22Rv1 (cell line): ENCODE data around the gene CENPH.
"Not testable (repeated sequence)": the region's sequence is repeated elsewhere in the genome, so short reads cannot be mapped to it uniquely, and the experiment has no call there.

Experiments
- H3K27ac ChIP-seq: fragments of 450-650 bp; 2 replicates; pipeline ENCODE4 v1.5.1; 2017
- ZFX ChIP-seq: fragments of 450-650 bp; IDR thresholded peaks from 2 replicates; pipeline ENCODE4 v1.6.1; 2017; ENCODE audit warnings: antibody characterized with exemption, borderline replicate concordance
- TF ChIP-seq, protein P1 (sequence below): fragments of 450-650 bp; IDR thresholded peaks from 2 replicates; pipeline ENCODE4 v1.5.1; 2017; ENCODE audit warnings: mild to moderate bottlenecking

CENPH gene

DNA sequence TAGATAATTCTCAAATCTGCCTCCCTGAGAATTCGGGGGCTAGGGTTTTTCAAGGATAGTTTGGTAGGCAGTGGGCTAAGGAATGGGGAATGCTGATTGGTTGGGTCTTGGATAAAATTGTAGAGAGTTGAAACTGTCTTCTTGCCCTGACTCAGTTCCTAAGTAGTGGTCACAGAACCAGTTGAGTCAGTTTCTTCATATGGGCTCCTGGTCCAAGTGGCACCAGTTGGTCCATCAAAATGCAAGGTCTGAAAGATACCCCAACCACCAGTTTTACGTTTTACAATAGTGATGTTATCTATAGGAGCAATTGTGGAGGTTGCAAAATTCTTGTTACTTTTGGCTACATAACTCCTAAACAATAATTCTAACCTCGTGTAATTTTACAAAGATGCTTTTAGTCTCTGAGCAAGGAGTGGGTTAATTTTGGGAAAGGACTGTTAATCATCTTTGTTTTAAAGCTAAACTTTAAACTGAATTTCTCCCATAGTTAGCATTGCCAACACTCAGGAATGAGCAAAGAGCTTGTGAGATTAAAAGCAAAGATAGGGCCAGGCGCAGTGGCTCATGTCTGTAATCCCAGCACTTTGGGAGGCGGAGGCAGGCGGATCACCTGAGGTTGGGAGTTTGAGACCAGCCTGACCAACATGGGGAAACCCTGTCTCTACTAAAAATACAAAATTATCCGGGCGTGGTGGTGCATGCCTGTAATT, 53.0 kb downstream of the CENPH start:
- no peak overlapping the region for H3K27ac ChIP-seq

DNA sequence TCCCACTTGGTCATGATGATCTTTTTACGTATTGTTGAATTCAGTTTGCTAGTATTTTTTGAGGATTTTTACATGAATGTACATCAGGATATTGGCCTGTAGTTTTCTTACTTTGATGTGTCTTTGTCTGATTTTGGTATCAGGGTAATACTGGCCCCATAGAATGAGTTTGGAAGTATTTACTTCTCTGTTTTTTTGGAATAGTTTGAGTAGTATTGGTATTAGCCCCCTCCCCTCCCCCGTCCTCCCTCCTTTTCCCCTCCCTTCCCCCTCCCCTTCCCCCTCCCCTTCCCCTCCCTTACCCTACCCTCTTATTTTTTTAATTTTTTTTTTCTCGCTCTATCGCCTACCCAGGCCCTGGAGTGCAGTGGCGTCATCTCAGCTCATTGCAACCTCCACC, 55.6 kb downstream of the CENPH start:
- TF ChIP-seq ZFX, result no peak
- TF ChIP-seq, protein P1, sequence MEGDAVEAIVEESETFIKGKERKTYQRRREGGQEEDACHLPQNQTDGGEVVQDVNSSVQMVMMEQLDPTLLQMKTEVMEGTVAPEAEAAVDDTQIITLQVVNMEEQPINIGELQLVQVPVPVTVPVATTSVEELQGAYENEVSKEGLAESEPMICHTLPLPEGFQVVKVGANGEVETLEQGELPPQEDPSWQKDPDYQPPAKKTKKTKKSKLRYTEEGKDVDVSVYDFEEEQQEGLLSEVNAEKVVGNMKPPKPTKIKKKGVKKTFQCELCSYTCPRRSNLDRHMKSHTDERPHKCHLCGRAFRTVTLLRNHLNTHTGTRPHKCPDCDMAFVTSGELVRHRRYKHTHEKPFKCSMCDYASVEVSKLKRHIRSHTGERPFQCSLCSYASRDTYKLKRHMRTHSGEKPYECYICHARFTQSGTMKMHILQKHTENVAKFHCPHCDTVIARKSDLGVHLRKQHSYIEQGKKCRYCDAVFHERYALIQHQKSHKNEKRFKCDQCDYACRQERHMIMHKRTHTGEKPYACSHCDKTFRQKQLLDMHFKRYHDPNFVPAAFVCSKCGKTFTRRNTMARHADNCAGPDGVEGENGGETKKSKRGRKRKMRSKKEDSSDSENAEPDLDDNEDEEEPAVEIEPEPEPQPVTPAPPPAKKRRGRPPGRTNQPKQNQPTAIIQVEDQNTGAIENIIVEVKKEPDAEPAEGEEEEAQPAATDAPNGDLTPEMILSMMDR, result no peak
- H3K27ac ChIP-seq, result no peak overlapping the region

More for the DNA sequence above, 53.0 kb downstream of the CENPH start:
- TF ChIP-seq, protein P1, result no peak
- no peak for TF ChIP-seq ZFX

DNA sequence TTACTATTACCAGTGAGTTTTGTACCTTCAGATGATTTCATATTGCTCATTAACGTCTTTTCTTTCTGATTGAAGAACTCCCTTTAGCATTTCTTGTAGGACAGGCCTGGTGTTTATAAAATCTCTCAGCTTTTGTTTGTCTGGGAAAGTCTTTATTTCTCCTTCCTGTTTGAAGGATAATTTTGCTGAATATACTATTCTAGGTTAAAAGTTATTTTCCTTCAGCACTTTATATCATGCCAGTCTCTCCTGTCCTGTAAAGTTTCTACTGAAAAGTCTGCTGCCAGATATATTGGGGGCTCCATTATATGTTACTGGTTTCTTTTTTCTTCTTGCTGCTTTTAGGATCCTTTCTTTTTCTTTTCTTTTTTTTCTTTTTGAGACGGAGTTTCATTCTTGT, 58.6 kb downstream of the CENPH start:
- TF ChIP-seq, protein P1, result no peak
- TF ChIP-seq ZFX, result no peak
- no peak overlapping the region for H3K27ac ChIP-seq

DNA sequence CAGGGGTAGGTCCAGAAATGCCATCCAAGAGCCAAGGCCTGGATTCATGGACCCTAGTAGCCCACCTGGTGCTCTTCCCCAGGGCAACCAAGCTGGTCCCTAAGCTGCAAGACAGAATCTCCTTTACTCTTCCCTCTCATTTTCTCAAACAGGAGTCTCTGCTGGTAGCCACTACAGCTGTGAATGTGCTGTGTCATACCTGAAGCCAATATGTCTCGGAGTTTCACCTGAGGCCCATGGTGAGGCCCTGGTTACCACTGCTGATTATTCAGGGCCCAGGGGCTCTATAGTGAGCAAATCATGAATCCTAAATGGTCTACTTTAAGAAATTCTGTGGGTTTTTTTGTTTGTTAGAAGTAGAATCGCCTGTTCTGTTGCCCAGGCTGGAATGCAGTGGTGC, 61.2 kb downstream of the CENPH start:
- H3K27ac ChIP-seq, result no peak overlapping the region
- TF ChIP-seq, protein P1, result no peak

DNA sequence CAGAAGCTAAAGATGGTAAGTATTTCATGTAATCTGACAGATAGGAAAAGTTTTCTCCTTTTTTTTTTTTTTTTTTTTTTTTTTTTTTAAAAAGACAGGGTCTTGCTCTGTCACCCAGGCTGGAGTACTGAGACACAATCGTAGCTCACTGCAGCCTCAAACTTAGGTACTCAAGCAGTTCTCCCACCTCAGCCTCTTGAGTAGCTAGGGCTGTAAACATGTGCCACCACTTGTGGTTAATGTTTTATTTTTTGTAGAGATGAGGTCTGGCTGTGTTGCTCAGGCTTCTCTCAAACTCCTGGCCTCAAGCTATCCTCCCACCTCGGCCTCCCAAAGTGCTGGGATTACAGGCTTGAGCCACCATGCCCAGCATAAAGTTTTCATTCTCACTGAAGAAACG, 63.1 kb downstream of the CENPH start:
- no peak overlapping the region for H3K27ac ChIP-seq
- TF ChIP-seq, protein P1, result no peak
- TF ChIP-seq ZFX, result no peak

DNA sequence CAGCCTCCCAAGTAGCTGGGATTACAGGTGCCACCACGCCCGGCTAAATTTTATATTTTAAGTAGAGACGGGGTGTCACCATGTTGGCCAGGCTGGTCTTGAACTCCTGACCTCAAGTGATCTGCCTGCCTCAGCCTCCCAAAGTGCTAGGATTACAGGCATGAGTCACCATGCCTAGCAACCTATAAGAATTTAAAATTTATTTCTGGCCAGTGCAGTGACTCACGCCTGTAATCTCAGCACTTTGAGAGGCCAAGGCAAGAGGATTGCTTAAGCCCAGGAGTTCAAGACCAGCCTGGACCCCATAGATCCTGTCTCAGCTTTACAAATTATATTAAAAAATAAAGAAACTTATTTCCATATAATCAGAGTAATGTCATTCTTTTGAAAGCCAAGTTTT, 66.6 kb downstream of the CENPH start:
- H3K27ac ChIP-seq, result not testable (repeated sequence)

DNA sequence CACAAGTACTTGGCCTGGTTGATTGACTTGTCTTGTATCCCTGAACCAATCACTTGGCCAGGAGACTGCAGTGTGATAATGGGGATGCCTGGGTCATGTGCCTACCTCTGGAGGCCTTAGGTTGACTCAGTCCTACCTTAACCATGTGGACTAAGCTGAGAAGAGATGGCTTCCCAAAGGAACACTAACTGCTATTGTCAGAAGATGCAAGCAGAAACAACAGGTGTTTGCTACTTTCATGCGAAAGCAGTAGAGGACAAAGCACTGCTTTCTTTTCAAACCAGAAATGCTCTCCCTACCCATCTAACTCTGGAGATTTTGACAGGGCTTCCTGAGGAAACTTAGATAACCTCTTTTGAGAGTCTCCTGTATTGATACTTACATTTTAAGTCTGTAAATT, 68.2 kb downstream of the CENPH start:
- H3K27ac ChIP-seq, result no peak overlapping the region
- TF ChIP-seq ZFX, result no peak
- TF ChIP-seq, protein P1, result no peak
